Heart right ventricle (tissue), 16 donors: ENCODE data around the gene AUTS2. TPM values are rescaled to one million over a fixed set of nuclear protein-coding genes. Genes with fewer than 3 reads are reported as not detected.

Source experiments
- ATAC-seq, 8 donors: fragments of 200-7000 bp; cut with Tn5 transposase; one replicate each; pipeline ENCODE4 v1.9.1; 2020; ENCODE audit warnings: mild to moderate bottlenecking in 8 of 8, moderate library complexity in 8 of 8, moderate number of reproducible peaks in 1 of 8
- DNase-seq, 2 donors: peaks; one replicate each; pipeline ENCODE4 v3.0.0-alpha.2; 2020
- H3K27ac ChIP-seq, 10 donors: fragments of 200-600 bp; sonication (generic) in 2 of 10; one replicate each; pipeline versions ENCODE4 v1.5.0 to v1.8.0; 2020 to 2022; ENCODE audit warnings: mild to moderate bottlenecking in 3 of 10
- H3K27me3 ChIP-seq, 7 donors: fragments of 200-600 bp; one replicate each; pipeline ENCODE4 v1.8.0; 2021 to 2022; ENCODE audit warnings: mild to moderate bottlenecking in 2 of 7
- H3K36me3 ChIP-seq, 9 donors: fragments of 200-600 bp; sonication (generic) in 1 of 9; one replicate each; pipeline versions ENCODE4 v1.5.0 to v1.8.0; 2020 to 2022; ENCODE audit warnings: mild to moderate bottlenecking in 2 of 9
- H3K4me1 ChIP-seq, 9 donors: fragments of 200-600 bp; sonication (generic) in 1 of 9; one replicate each; pipeline versions ENCODE4 v1.5.0 to v1.8.0; 2020 to 2022; ENCODE audit warnings: mild to moderate bottlenecking in 4 of 9
- H3K4me3 ChIP-seq, 10 donors: fragments of 200-600 bp; sonication (generic) in 2 of 10; one replicate each; pipeline versions ENCODE4 v1.5.0 to v1.8.0; 2020 to 2022; ENCODE audit warnings: mild to moderate bottlenecking in 7 of 10, moderate library complexity in 2 of 10
- H3K9me3 ChIP-seq, 11 donors: fragments of 200-600 bp in 10 of 11; sonication (generic) in 2 of 11; one replicate each; pipeline versions ENCODE4 v1.5.0 to v1.8.0; 2013 to 2022; ENCODE audit warnings: mild to moderate bottlenecking in 2 of 11, control low read depth in 1 of 11, moderate library complexity in 1 of 11
- WGBS, 2 donors: extraction: QIAGEN DNeasy Blood & Tissue Kit; methylation state at CpG; one replicate each; pipeline ENCODE4 v1.1.7; 2013; ENCODE audit warnings: inconsistent platforms in 1 of 2; 5-methylcytosine and 5-hydroxymethylcytosine counted together
- intact Hi-C, 10 donors: fragments of 100-400 bp; cut with DNase I; formaldehyde crosslinking; loops; one replicate each; pipeline versions ENCODE4 v1.11.1 to v1.14.2; 2022
- polyA plus RNA-seq, 2 donors: library from polyadenylated mRNA; stranded (reverse); fragments of 200-250 nt; gene quantifications; one replicate each; pipeline ENCODE4 v1.2.3, GENCODE V29; 2013
- total RNA-seq, 10 donors: library from RNA; stranded (reverse); fragmentation: NEBNext Ultra II Directional in 3 of 10; extraction: Animal tissue kit (Norgen Biotek cat#: 25700) in 3 of 10; gene quantifications; one replicate each; pipeline versions ENCODE4 v1.2.1 to v1.2.4, GENCODE V29; 2021 to 2023
- TF ChIP-seq, protein P1 (sequence below), 9 donors: fragments of 200-600 bp; sonication (generic) in 2 of 9; IDR thresholded peaks; one replicate each; pipeline versions ENCODE4 v1.5.0 to v1.8.0; 2021 to 2022; ENCODE audit warnings: antibody characterized with exemption in 9 of 9, mild to moderate bottlenecking in 5 of 9, moderate library complexity in 1 of 9
- donor health status: Arrhythmogenic right ventricular cardiomyopathy.
- donor health status: ischemic (EF 13 %, LVEDD 7.1; RV severe dilation, severe dysfunction).
- donor health status: healthy with polysubstance abuse.
- donor health status: DM: no; HTN: yes; CAD: no.
- donor health status: DM: no; HTN: no; CAD: no.
- donor health status: ischemic (EF 25% LVEDD 6.9; RV normal size, moderate dysfunction).
- donor health status: ischemic (EF 25% LVEDD 5.7; RV mildly dilated, moderate dysfunction).
- donor health status: healthy.
- donor health status: DM: yes; HTN: yes; CAD: no.
- donor health status: Ischemic cardiomyopathy.
- donor health status: ischemic (EF 35%, LVEDD 5.7; RV mildly dilated, moderate dysfunction).
- donor health status: nonischemic (EF 11% LVEDD 7.7; RV severe dilation, severe dysfunction).
- donor health status: DM: yes; HTN: yes; CAD: no.
- donor health status: PGD.
- donor health status: ischemic (EF 29% LVEDD 5.4; RV normal size, mild dysfunction).
- donor health status: nonischemic (EF 23%, LVEDD 6.1; RV moderate dilation, normal function).

The AUTS2 gene
- total and polyA plus RNA-seq, 12 donors, result 1.6 to 11.2 (median 7.3) TPM

GRCh38 chr7:69657331-69657730 is 59.1 kb downstream of the AUTS2 start:
- WGBS, 2 donors, result 61 to 80% methylated on average over 4 of the region's 4 CpGs
- TF ChIP-seq, protein P1, sequence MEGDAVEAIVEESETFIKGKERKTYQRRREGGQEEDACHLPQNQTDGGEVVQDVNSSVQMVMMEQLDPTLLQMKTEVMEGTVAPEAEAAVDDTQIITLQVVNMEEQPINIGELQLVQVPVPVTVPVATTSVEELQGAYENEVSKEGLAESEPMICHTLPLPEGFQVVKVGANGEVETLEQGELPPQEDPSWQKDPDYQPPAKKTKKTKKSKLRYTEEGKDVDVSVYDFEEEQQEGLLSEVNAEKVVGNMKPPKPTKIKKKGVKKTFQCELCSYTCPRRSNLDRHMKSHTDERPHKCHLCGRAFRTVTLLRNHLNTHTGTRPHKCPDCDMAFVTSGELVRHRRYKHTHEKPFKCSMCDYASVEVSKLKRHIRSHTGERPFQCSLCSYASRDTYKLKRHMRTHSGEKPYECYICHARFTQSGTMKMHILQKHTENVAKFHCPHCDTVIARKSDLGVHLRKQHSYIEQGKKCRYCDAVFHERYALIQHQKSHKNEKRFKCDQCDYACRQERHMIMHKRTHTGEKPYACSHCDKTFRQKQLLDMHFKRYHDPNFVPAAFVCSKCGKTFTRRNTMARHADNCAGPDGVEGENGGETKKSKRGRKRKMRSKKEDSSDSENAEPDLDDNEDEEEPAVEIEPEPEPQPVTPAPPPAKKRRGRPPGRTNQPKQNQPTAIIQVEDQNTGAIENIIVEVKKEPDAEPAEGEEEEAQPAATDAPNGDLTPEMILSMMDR (IDR thresholded peaks at IDR 0.05), result no peak
- H3K4me3 ChIP-seq, result no peak overlapping the region
- peak overlapping the region in 7 of 10 donors; percentile 22 to 55 (median 41) for H3K27ac ChIP-seq
- peak in 2 of 8 donors; percentile 15 to 31 for ATAC-seq
- H3K4me1 ChIP-seq, result peaks cover 0 to 55% (median 38%) of the 10 kb centered on the region in 9 donors
- no peak for DNase-seq
- H3K9me3 ChIP-seq, result no peaks in the 10 kb centered on the region
- H3K27me3 ChIP-seq, result no peaks in the 10 kb centered on the region
- intact Hi-C loops, result no loop called here
- H3K36me3 ChIP-seq, result no peaks in the 10 kb centered on the region

GRCh38 chr7:69657985-69658384 is 59.7 kb downstream of the AUTS2 start:
- ATAC-seq (no peak), DNase-seq (no peak)
- H3K27me3 ChIP-seq, result no peaks in the 10 kb centered on the region
- intact Hi-C loops, result no loop called here
- H3K27ac ChIP-seq, result peak overlapping the region in 1 of 10 donors; percentile 28
- no peaks in the 10 kb centered on the region for H3K9me3 ChIP-seq
- H3K4me3 ChIP-seq, result no peak overlapping the region
- WGBS, 2 donors, result 87 to 88% methylated on average over 3 of the region's 3 CpGs
- H3K36me3 ChIP-seq, result no peaks in the 10 kb centered on the region
- peaks cover 0 to 54% (median 37%) of the 10 kb centered on the region in 9 donors for H3K4me1 ChIP-seq
- TF ChIP-seq, protein P1 (IDR thresholded peaks at IDR 0.05), result no peak

- Histone ChIP-seq H3K27ac (no peak overlapping the region), H3K4me3 (no peak overlapping the region), H3K36me3 (no peaks in the 10 kb centered on the region), H3K4me1 (peaks cover 0 to 34% (median 21%) of the 10 kb centered on the region in 9 donors), H3K9me3 (no peaks in the 10 kb centered on the region), H3K27me3 (no peaks in the 10 kb centered on the region)
- ATAC-seq (no peak), DNase-seq (no peak)
- intact Hi-C loops, result loop anchor here in 1 of 10 donors (10.0 kb wide), 1 partner anchor 55 kb away; no protein-coding TSS in a partner anchor
- TF ChIP-seq, protein P1 (IDR thresholded peaks at IDR 0.05), result no peak
- WGBS, 2 donors, result 79 to 81% methylated on average over 2 of the region's 2 CpGs
Observed at GRCh38 chr7:69659983-69660382, 61.7 kb downstream of the AUTS2 start.

DNA sequence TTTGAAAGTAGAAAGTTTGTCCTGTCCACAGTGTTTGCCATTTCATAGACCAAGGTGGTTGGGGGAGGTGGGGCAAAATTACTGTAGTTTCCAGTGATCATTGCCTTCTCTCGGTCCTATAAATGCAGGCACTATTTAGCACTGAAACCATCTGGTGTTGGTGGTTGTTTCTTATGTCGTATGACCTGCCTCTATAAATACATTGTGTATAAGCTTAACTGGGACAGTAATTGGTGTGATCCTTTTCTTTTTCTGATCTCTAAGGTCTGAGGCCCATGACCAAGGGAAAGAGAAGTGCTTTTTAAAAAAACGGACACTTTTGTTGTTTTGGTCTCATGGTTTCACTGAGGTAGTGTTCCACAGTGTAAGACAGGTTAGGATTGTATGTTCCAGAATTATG is 63.1 kb downstream of the AUTS2 start:
- TF ChIP-seq, protein P1 (IDR thresholded peaks at IDR 0.05), result no peak
- H3K27ac ChIP-seq, result no peak overlapping the region
- peaks cover 0 to 21% (median 15%) of the 10 kb centered on the region in 9 donors for H3K4me1 ChIP-seq
- intact Hi-C loops, result loop anchor here in 1 of 10 donors (10.0 kb wide), 1 partner anchor 57 kb away; no protein-coding TSS in a partner anchor
- H3K36me3 ChIP-seq, result no peaks in the 10 kb centered on the region
- WGBS, 2 donors, result 95 to 96% methylated on average over 3 of the region's 3 CpGs
- ATAC-seq (no peak), DNase-seq (no peak)
- no peaks in the 10 kb centered on the region for H3K27me3 ChIP-seq
- no peaks in the 10 kb centered on the region for H3K9me3 ChIP-seq
- no peak overlapping the region for H3K4me3 ChIP-seq
